Thyroid gland (tissue), 4 donors: ENCODE measurements around the gene INPP4B.

ENCODE experiments used
- CTCF ChIP-seq, 6 experiments: fragments of 200-600 bp in 3 of 6; fragments of 450-650 bp in 3 of 6; sonication (generic) in 3 of 6; IDR thresholded peaks; one replicate each; pipeline ENCODE4 v1.5.1; 2016 to 2019; ENCODE audit warnings: antibody characterized with exemption in 6 of 6, mild to moderate bottlenecking in 2 of 6, inconsistent platforms in 1 of 6, moderate library complexity in 1 of 6
- POLR2A ChIP-seq, 2 donors: fragments of 450-650 bp; IDR thresholded peaks; one replicate each; pipeline ENCODE4 v1.6.1; 2017; ENCODE audit warnings: antibody characterized with exemption in 2 of 2, mild to moderate bottlenecking in 2 of 2, moderate library complexity in 1 of 2

DNA sequence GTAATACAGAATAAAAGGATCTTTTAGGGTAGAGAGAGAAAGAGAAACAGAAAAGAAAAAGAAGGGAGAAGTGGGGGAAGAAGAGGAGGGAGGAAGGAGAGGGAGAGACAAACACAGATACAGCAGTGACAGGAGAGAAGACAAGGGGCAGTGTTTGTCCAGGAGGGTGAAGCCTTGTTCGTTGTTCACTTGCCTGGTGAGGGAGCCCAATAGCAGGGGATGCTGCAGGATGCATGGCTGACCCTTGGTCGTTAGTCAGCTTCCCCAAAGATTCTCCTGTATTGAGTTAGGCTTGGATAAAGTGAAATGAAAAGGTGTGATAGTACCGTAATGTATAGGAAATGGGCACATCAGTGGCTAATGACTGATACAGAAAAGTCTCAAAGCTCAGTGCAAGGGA, 806.1 kb downstream of the INPP4B start:
- TF ChIP-seq CTCF (IDR thresholded peaks at IDR 0.05), result no peak
- no peak for TF ChIP-seq POLR2A (IDR thresholded peaks at IDR 0.05)
